CD14-positive monocyte (primary cell): Measurements from ENCODE around the gene ADAMTS15. TPM values are rescaled to one million over a fixed set of nuclear protein-coding genes. Genes with fewer than 3 reads are reported as not detected.

Experiments
- DNase-seq, 3 donors: peaks; one replicate each; pipeline ENCODE4 v3.0.0-alpha.2; 2011 to 2022
- H2AFZ ChIP-seq: 2 replicates; pipeline ENCODE4 v1.6.0; 2012; ENCODE audit warnings: mild to moderate bottlenecking, low read depth, low read length, inconsistent platforms; ENCODE audit not compliant: insufficient read depth, poor library complexity, severe bottlenecking
- H3K27ac ChIP-seq, 2 donors: 1 replicate in 1 of 2; 2 replicates in 1 of 2; pipeline ENCODE4 v1.5.1; 2012 to 2013; ENCODE audit warnings: low read length in 2 of 2, control low read depth in 1 of 2, inconsistent platforms in 1 of 2, low read depth in 1 of 2, mild to moderate bottlenecking in 1 of 2
- H3K27me3 ChIP-seq, 2 donors: one replicate each; pipeline versions ENCODE4 v1.6.0 to v1.6.1; 2011 to 2013; ENCODE audit warnings: low read length in 2 of 2; ENCODE audit not compliant: control insufficient read depth in 2 of 2, insufficient read depth in 2 of 2
- H3K36me3 ChIP-seq, 2 donors: replicated peaks in 1 of 2; 1 replicate in 1 of 2; 2 replicates in 1 of 2; pipeline versions ENCODE4 v1.5.1 to v1.6.1; 2012 to 2013; ENCODE audit warnings: low read length in 2 of 2, control low read depth in 1 of 2, inconsistent platforms in 1 of 2, mild to moderate bottlenecking in 1 of 2; ENCODE audit not compliant: insufficient read depth in 2 of 2, control insufficient read depth in 1 of 2
- H3K4me1 ChIP-seq, 2 donors: 1 replicate in 1 of 2; 2 replicates in 1 of 2; pipeline versions ENCODE4 v1.5.1 to v1.6.1; 2012 to 2013; ENCODE audit warnings: low read length in 2 of 2, control low read depth in 1 of 2, inconsistent platforms in 1 of 2, mild to moderate bottlenecking in 1 of 2, moderate library complexity in 1 of 2; ENCODE audit not compliant: insufficient read depth in 2 of 2, control insufficient read depth in 1 of 2
- H3K4me2 ChIP-seq: replicated peaks from 2 replicates; pipeline ENCODE3; 2012; ENCODE audit warnings: low read length, moderate library complexity, mild to moderate bottlenecking; ENCODE audit not compliant: poor library complexity, severe bottlenecking; ENCODE audit errors: extremely low read depth
- H3K4me3 ChIP-seq, 3 experiments: fragments of 200-600 bp in 1 of 3; sonication (generic) in 1 of 3; replicated peaks in 1 of 3; 1 replicate in 2 of 3; 2 replicates in 1 of 3; pipeline ENCODE4 v1.5.1; 2011 to 2013; ENCODE audit warnings: low read length in 3 of 3, mild to moderate bottlenecking in 3 of 3, control low read depth in 2 of 3, low read depth in 2 of 3, inconsistent platforms in 1 of 3, moderate library complexity in 1 of 3
- H3K79me2 ChIP-seq: 2 replicates; pipeline ENCODE4 v1.6.0; 2012; ENCODE audit warnings: mild to moderate bottlenecking, control low read depth, inconsistent platforms, low read length, moderate library complexity; ENCODE audit not compliant: insufficient read depth
- H3K9ac ChIP-seq: 2 replicates; pipeline ENCODE4 v1.6.0; 2017; ENCODE audit warnings: low read length, mild to moderate bottlenecking; ENCODE audit not compliant: insufficient read depth, poor library complexity, severe bottlenecking
- H3K9me3 ChIP-seq, 2 donors: replicated peaks in 1 of 2; 1 replicate in 1 of 2; 2 replicates in 1 of 2; pipeline versions ENCODE4 v1.5.1 to v1.6.1; 2012 to 2013; ENCODE audit warnings: low read length in 2 of 2, control low read depth in 1 of 2; ENCODE audit not compliant: control insufficient read depth in 1 of 2, insufficient read depth in 1 of 2
- H4K20me1 ChIP-seq: 2 replicates; pipeline ENCODE4 v1.6.0; 2012; ENCODE audit warnings: mild to moderate bottlenecking, low read length, control low read depth, moderate library complexity; ENCODE audit not compliant: insufficient read depth
- H3K27ac Mint-ChIP-seq, 7 donors: one replicate each; pipeline ENCODE4 v1.8.0; 2020; ENCODE audit warnings: mild to moderate bottlenecking in 7 of 7, mixed read lengths in 7 of 7, moderate library complexity in 6 of 7, inconsistent platforms in 2 of 7
- H3K27me3 Mint-ChIP-seq, 3 donors: one replicate each; pipeline ENCODE4 v1.8.0; 2021 to 2022; ENCODE audit warnings: low read depth in 3 of 3, mild to moderate bottlenecking in 3 of 3, mixed read lengths in 3 of 3, moderate library complexity in 3 of 3, inconsistent platforms in 1 of 3
- H3K36me3 Mint-ChIP-seq, 2 donors: one replicate each; pipeline ENCODE4 v1.8.0; 2020; ENCODE audit warnings: mixed read lengths in 2 of 2, inconsistent platforms in 1 of 2, mild to moderate bottlenecking in 1 of 2
- H3K4me1 Mint-ChIP-seq: one replicate; pipeline ENCODE4 v1.8.0; 2020; ENCODE audit warnings: mild to moderate bottlenecking, mixed read lengths
- H3K4me3 Mint-ChIP-seq, 2 donors: one replicate each; pipeline ENCODE4 v1.8.0; 2020; ENCODE audit warnings: mild to moderate bottlenecking in 2 of 2, mixed read lengths in 2 of 2, moderate library complexity in 1 of 2
- H3K9me3 Mint-ChIP-seq, 7 donors: one replicate each; pipeline ENCODE4 v1.8.0; 2020 to 2022; ENCODE audit warnings: mixed read lengths in 7 of 7, mild to moderate bottlenecking in 6 of 7, moderate library complexity in 6 of 7, inconsistent platforms in 2 of 7
- CTCF ChIP-seq: fragments of 200-600 bp; IDR thresholded peaks from one replicate; pipeline ENCODE4 v1.8.0; 2022; ENCODE audit warnings: antibody characterized with exemption, mild to moderate bottlenecking
- WGBS: methylation state at CpG from one replicate; pipeline ENCODE4 v1.1.5; 2013; ENCODE audit warnings: missing lambda C conversion rate; ENCODE audit not compliant: insufficient coverage; 5-methylcytosine and 5-hydroxymethylcytosine counted together
- intact Hi-C, 2 donors: fragments of 100-400 bp; cut with micrococcal nuclease; formaldehyde crosslinking; loops; one replicate each; pipeline versions ENCODE4 v1.15.0 to v1.15.1; 2023
- polyA plus RNA-seq, 3 donors: library from polyadenylated mRNA; depleted of rRNA in 1 of 3; unstranded in 2 of 3; stranded (reverse) in 1 of 3; fragments of 300-500 nt in 2 of 3; fragments of >200 nt in 1 of 3; fragmentation: Illumina TruSeq in 2 of 3; gene quantifications; 1 replicate in 2 of 3; 2 replicates in 1 of 3; pipeline ENCODE4 v1.2.3, GENCODE V29; 2012 to 2021

The ADAMTS15 gene
- polyA plus RNA-seq, 3 donors, result not detected

- TF ChIP-seq CTCF, result no peak
- intact Hi-C loops, result no loop called here
- Mint-ChIP-seq H3K27ac (no peak overlapping the region), H3K36me3 (peaks cover 0 to 2% of the 10 kb centered on the region in 2 donors), H3K4me1 (peaks cover 7% of the 10 kb centered on the region), H3K9me3 (peaks cover 0 to 15% (median 3%) of the 10 kb centered on the region in 7 donors), H3K27me3 (peaks cover 44 to 53% (median 49%) of the 10 kb centered on the region in 3 donors), H3K4me3 (no peak overlapping the region)
- Histone ChIP-seq H3K27ac (no peak overlapping the region), H3K79me2 (no peaks in the 10 kb centered on the region), H3K4me3 (no peak overlapping the region), H3K9me3 (peaks cover 0 to 9% of the 10 kb centered on the region in 2 donors), H4K20me1 (no peaks in the 10 kb centered on the region), H2AFZ (no peak overlapping the region), H3K9ac (no peak overlapping the region), H3K36me3 (no peaks in the 10 kb centered on the region), H3K4me2 (no peak overlapping the region), H3K27me3 (peaks cover 31 to 43% of the 10 kb centered on the region in 2 donors), H3K4me1 (no peaks in the 10 kb centered on the region)
- DNase-seq, result no peak
- 98% methylated on average over 3 of the region's 3 CpGs for WGBS
These were observed 2.7 kb upstream of the ADAMTS15 start for GRCh38 chr11:130445788-130446187.

- H3K4me3 ChIP-seq, result peak overlapping the region in 1 of 3 experiments; percentile 42
- no peaks in the 10 kb centered on the region for H3K79me2 ChIP-seq
- H3K4me1 ChIP-seq, result no peaks in the 10 kb centered on the region
- no peak overlapping the region for H3K27ac ChIP-seq
- intact Hi-C loops, result no loop called here
- Mint-ChIP-seq H3K27me3 (peaks cover 50 to 71% (median 51%) of the 10 kb centered on the region in 3 donors), H3K4me1 (peaks cover 7% of the 10 kb centered on the region), H3K27ac (no peak overlapping the region), H3K9me3 (peaks cover 0 to 15% (median 0%) of the 10 kb centered on the region in 7 donors), H3K4me3 (peak overlapping the region in 1 of 2 donors; percentile 91), H3K36me3 (peaks cover 0 to 2% of the 10 kb centered on the region in 2 donors)
- no peaks in the 10 kb centered on the region for H3K36me3 ChIP-seq
- peak overlapping the region; percentile 55 for H3K4me2 ChIP-seq
- peaks cover 0 to 9% of the 10 kb centered on the region in 2 donors for H3K9me3 ChIP-seq
- no peak for TF ChIP-seq CTCF
- H3K9ac ChIP-seq, result no peak overlapping the region
- peaks cover 35 to 55% of the 10 kb centered on the region in 2 donors for H3K27me3 ChIP-seq
- H4K20me1 ChIP-seq, result no peaks in the 10 kb centered on the region
- no peak overlapping the region for H2AFZ ChIP-seq
- no peak for DNase-seq
- WGBS, result 12% methylated on average over 11 of the region's 11 CpGs
These were observed 418 bp upstream of the ADAMTS15 start for GRCh38 chr11:130448039-130448415.
